A549 (cell line): ENCODE results near the gene SLC35A4.

Experiments used
- CTCF ChIP-seq: fragments of >200 bp; sonication (Bioruptor Twin); formaldehyde crosslinking; IDR thresholded peaks from 3 replicates; pipeline ENCODE4 v1.5.1; 2016
- FOSL2 ChIP-seq, 2 experiments: fragments of 450-650 bp in 1 of 2; fragments of >200 bp in 1 of 2; sonication (Bioruptor Twin) in 1 of 2; formaldehyde crosslinking; IDR thresholded peaks; 2 replicates each; pipeline versions ENCODE4 v1.5.0 to v1.6.1; 2016 to 2020; ENCODE audit warnings: mild to moderate bottlenecking in 1 of 2, moderate library complexity in 1 of 2
- HES2 ChIP-seq: fragments of >200 bp; sonication (Bioruptor Twin); formaldehyde crosslinking; IDR thresholded peaks from 2 replicates; pipeline ENCODE4 v1.6.1; 2016
- NPAS2 ChIP-seq: fragments of 250-450 bp; sonication (Bioruptor Pico); IDR thresholded peaks from 2 replicates; pipeline ENCODE4 v1.8.0; 2022; ENCODE audit warnings: mild to moderate bottlenecking, moderate library complexity, borderline replicate concordance
- POLR2A ChIP-seq: IDR thresholded peaks from 2 replicates; pipeline ENCODE4 v1.6.1; 2012; ENCODE audit warnings: mild to moderate bottlenecking, low read length
- RAD21 ChIP-seq, 2 experiments: fragments of >200 bp in 1 of 2; sonication (Bioruptor Twin) in 1 of 2; formaldehyde crosslinking in 1 of 2; IDR thresholded peaks in 1 of 2; conservative IDR thresholded peaks in 1 of 2; 2 replicates in 1 of 2; 3 replicates in 1 of 2; pipeline ENCODE4 v1.6.1; 2012 to 2018; ENCODE audit warnings: inconsistent platforms in 1 of 2
- RCOR1 ChIP-seq: fragments of 150-350 bp; IDR thresholded peaks from 2 replicates; pipeline ENCODE4 v1.6.1; 2014; ENCODE audit warnings: antibody characterized with exemption, low read length, low read depth
- SREBF2 ChIP-seq: fragments of 450-650 bp; IDR thresholded peaks from 2 replicates; pipeline ENCODE4 v1.6.1; 2014; ENCODE audit warnings: mild to moderate bottlenecking, moderate library complexity
- TF ChIP-seq, protein P1 (sequence below): IDR thresholded peaks from 2 replicates; pipeline ENCODE4 v1.6.1; 2012

GRCh38 chr5:140524003-140524402 lies 40.6 kb upstream of the SLC35A4 start:
- TF ChIP-seq RCOR1 (no peak), HES2 (no peak), CTCF (no peak), SREBF2 (no peak), FOSL2 (IDR thresholded peaks at IDR 0.05) (no peak), FOSL2 (CRISPR knock-in tag; IDR thresholded peaks at IDR 0.05) (no peak), NPAS2 (CRISPR knock-in tag) (no peak), POLR2A (no peak), RAD21 (conservative IDR thresholded peaks at IDR 0.05 in 1 of 2, IDR thresholded peaks at IDR 0.05 in 1 of 2) (no peak)
- TF ChIP-seq, protein P1, sequence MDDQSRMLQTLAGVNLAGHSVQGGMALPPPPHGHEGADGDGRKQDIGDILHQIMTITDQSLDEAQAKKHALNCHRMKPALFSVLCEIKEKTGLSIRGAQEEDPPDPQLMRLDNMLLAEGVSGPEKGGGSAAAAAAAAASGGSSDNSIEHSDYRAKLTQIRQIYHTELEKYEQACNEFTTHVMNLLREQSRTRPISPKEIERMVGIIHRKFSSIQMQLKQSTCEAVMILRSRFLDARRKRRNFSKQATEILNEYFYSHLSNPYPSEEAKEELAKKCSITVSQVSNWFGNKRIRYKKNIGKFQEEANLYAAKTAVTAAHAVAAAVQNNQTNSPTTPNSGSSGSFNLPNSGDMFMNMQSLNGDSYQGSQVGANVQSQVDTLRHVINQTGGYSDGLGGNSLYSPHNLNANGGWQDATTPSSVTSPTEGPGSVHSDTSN, result no peak
